ENCODE measurements around the gene NAV2. TPM values are rescaled to one million over a fixed set of nuclear protein-coding genes. Genes with fewer than 3 reads are reported as not detected.

The NAV2 gene
- total RNA-seq, 1 experiment from 2014 or later = 23.3 TPM

DNA sequence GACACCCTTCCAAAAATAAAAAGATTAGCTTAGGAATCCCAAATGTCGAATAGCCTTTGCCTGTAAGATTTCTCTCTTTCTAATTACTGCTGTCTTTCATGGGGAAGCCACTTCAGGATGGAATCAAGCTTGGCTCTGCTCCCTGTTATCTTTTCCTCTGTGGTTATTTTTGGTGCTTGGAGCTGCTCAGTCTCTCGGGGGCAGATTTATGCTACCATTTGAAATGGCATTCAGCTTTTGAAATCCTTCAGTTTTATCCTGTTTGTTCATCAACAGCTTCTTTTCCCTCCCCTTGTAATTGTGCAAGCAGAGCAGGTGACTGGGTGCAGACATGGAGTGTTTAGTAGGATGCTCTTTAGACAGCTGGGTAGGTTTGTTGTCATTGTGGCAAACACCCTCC, 336.6 kb downstream of the NAV2 start:
- TF ChIP-seq EZH2 (IDR thresholded peaks at IDR 0.05; ENCODE audit: low read depth) (no peak), CTCF (conservative IDR thresholded peaks at IDR 0.05) (no peak)
- no peak for DNase-seq
- no peaks in the 10 kb centered on the region for H3K27me3 ChIP-seq (ENCODE audit: insufficient read depth, low read depth)
- H3K9me3 ChIP-seq (ENCODE audit: insufficient read depth, low read depth) = no peaks in the 10 kb centered on the region
- POLR2A ChIA-PET (ENCODE audit: unreplicated experiment) = no interaction called here
- H3K79me2 ChIP-seq (ENCODE audit: low read depth) = no peaks in the 10 kb centered on the region
- no peaks in the 10 kb centered on the region for H3K4me1 ChIP-seq (replicated peaks; ENCODE audit: insufficient read depth)
- no peak overlapping the region for H3K4me3 ChIP-seq
- H3F3A ChIP-seq (ENCODE audit: insufficient read depth, low read depth) = no peaks in the 10 kb centered on the region
- no peaks in the 10 kb centered on the region for H3K36me3 ChIP-seq (ENCODE audit: low read depth)
- H3K27ac ChIP-seq = no peak overlapping the region
- intact Hi-C loops (cut with micrococcal nuclease; ENCODE audit: unreplicated experiment) = no loop called here
- BruUV-seq (replicated peaks) = no TSS peak
- H2AFZ ChIP-seq = no peak overlapping the region
- CTCF ChIA-PET = no interaction called here
- H3K9me2 ChIP-seq (ENCODE audit: insufficient read depth) = no peaks in the 10 kb centered on the region
- H4K20me1 ChIP-seq (ENCODE audit: insufficient read depth) = no peaks in the 10 kb centered on the region
- no peak overlapping the region for H3K4me2 ChIP-seq

- Histone ChIP-seq H3K36me3 (ENCODE audit: low read depth) (no peaks in the 10 kb centered on the region), H4K20me1 (ENCODE audit: insufficient read depth) (no peaks in the 10 kb centered on the region), H3K4me1 (replicated peaks; ENCODE audit: insufficient read depth) (no peaks in the 10 kb centered on the region), H3K27ac (no peak overlapping the region), H3K27me3 (ENCODE audit: insufficient read depth, low read depth) (no peaks in the 10 kb centered on the region), H3K4me3 (no peak overlapping the region), H3K9me3 (ENCODE audit: insufficient read depth, low read depth) (no peaks in the 10 kb centered on the region; the same call in 1 of the 2 replicates), H3K4me2 (no peak overlapping the region), H2AFZ (no peak overlapping the region), H3F3A (ENCODE audit: insufficient read depth, low read depth) (no peaks in the 10 kb centered on the region), H3K79me2 (ENCODE audit: low read depth) (no peaks in the 10 kb centered on the region), H3K9me2 (ENCODE audit: insufficient read depth) (no peaks in the 10 kb centered on the region)
- BruUV-seq (replicated peaks) = no TSS peak
- TF ChIP-seq CTCF (conservative IDR thresholded peaks at IDR 0.05) (no peak), EZH2 (IDR thresholded peaks at IDR 0.05; ENCODE audit: low read depth) (no peak)
- ChIA-PET CTCF (no interaction called here), POLR2A (ENCODE audit: unreplicated experiment) (no interaction called here)
- intact Hi-C loops (cut with micrococcal nuclease; ENCODE audit: unreplicated experiment) = no loop called here
- no peak for DNase-seq
Measured at GRCh38 chr11:20050048-20050447, 337.4 kb downstream of the NAV2 start.

GRCh38 chr11:20050551-20051333, 338.1 kb downstream of the NAV2 start:
- Histone ChIP-seq H2AFZ (no peak overlapping the region), H3K4me2 (no peak overlapping the region), H3K9me2 (ENCODE audit: insufficient read depth) (no peaks in the 10 kb centered on the region), H3F3A (ENCODE audit: insufficient read depth, low read depth) (no peaks in the 10 kb centered on the region), H3K27ac (no peak overlapping the region), H3K9me3 (ENCODE audit: insufficient read depth, low read depth) (no peaks in the 10 kb centered on the region; the same call in 1 of the 2 replicates), H3K4me1 (replicated peaks; ENCODE audit: insufficient read depth) (no peaks in the 10 kb centered on the region), H3K79me2 (ENCODE audit: low read depth) (no peaks in the 10 kb centered on the region), H3K4me3 (no peak overlapping the region), H3K27me3 (ENCODE audit: insufficient read depth, low read depth) (no peaks in the 10 kb centered on the region), H4K20me1 (ENCODE audit: insufficient read depth) (no peaks in the 10 kb centered on the region), H3K36me3 (ENCODE audit: low read depth) (no peaks in the 10 kb centered on the region)
- intact Hi-C loops (cut with micrococcal nuclease; ENCODE audit: unreplicated experiment) = no loop called here
- BruUV-seq (replicated peaks) = no TSS peak
- DNase-seq = no peak
- CTCF ChIA-PET = no interaction called here
- no peak for TF ChIP-seq CTCF (conservative IDR thresholded peaks at IDR 0.05)
- TF ChIP-seq EZH2 (IDR thresholded peaks at IDR 0.05; ENCODE audit: low read depth) = no peak
- POLR2A ChIA-PET (ENCODE audit: unreplicated experiment) = no interaction called here

Measured in PC-9 (cell line).